HepG2 (cell line): Measurements from ENCODE around the gene GBGT1. TPM values are rescaled to one million over a fixed set of nuclear protein-coding genes. Genes with fewer than 3 reads are reported as not detected.

Experiments
- ATAC-seq: fragments of 200-7000 bp; cut with Tn5 transposase; 3 replicates; pipeline ENCODE4 v1.9.1; 2020; ENCODE audit warnings: mild to moderate bottlenecking, moderate library complexity
- BruUV-seq: library from RNA; stranded (reverse); fragments of 400-500 nt; replicated peaks from 2 replicates; lab custom pipeline; 2021; lab: Mats Ljungman, UMichigan
- CTCF ChIA-PET: fragments of 300-600 bp; formaldehyde crosslinking; extraction: SDS; loops from one replicate; lab custom pipeline; 2021; ENCODE audit warnings: low total read pairs, inconsistent platforms, low intra/inter-chr PET ratio; lab: Yijun Ruan, JAX
- POLR2A ChIA-PET: fragments of 350-600 bp; sonication (Branson Sonifier 250); formaldehyde crosslinking; loops from one replicate; lab custom pipeline; 2020; ENCODE audit warnings: antibody characterized with exemption, inconsistent platforms; lab: Yijun Ruan, JAX
- DNase-seq: peaks from one replicate; pipeline ENCODE4 v3.0.0-alpha.2; 2015; ENCODE audit warnings: low spot score
- FAIRE-seq: peaks from 3 replicates; lab custom pipeline; 2011; peaks lifted over from hg19 to GRCh38; lab: Jason Lieb, UNC
- H2AFZ ChIP-seq: one replicate; pipeline ENCODE4 v1.6.1; 2011; ENCODE audit warnings: low read length, inconsistent platforms
- H3K27ac ChIP-seq: fragments of 300-600 bp; 3 replicates; pipeline ENCODE4 v1.8.0; 2011; ENCODE audit warnings: mixed run types, mild to moderate bottlenecking, mixed read lengths, low read length, inconsistent platforms; ENCODE audit not compliant: insufficient read depth; ENCODE audit errors: extremely low read length
- H3K27me3 ChIP-seq, 2 experiments: fragments of 200-600 bp in 1 of 2; 2 replicates in 1 of 2; 3 replicates in 1 of 2; pipeline versions ENCODE4 v1.6.0 to v1.8.0; 2011; ENCODE audit warnings: low read length in 2 of 2, mild to moderate bottlenecking in 2 of 2, moderate library complexity in 2 of 2, inconsistent platforms in 1 of 2; ENCODE audit not compliant: insufficient read depth in 2 of 2, control insufficient read depth in 1 of 2
- H3K36me3 ChIP-seq, 2 experiments: fragments of 200-600 bp in 1 of 2; replicated peaks in 1 of 2; 2 replicates in 1 of 2; 3 replicates in 1 of 2; pipeline versions ENCODE4 v1.5.1 to v1.8.0; 2011; ENCODE audit warnings: low read length in 2 of 2, inconsistent platforms in 1 of 2; ENCODE audit not compliant: insufficient read depth in 2 of 2, control insufficient read depth in 1 of 2
- H3K4me1 ChIP-seq: 2 replicates; pipeline ENCODE4 v1.5.1; 2012; ENCODE audit warnings: low read length, inconsistent platforms; ENCODE audit not compliant: insufficient read depth
- H3K4me2 ChIP-seq: 2 replicates; pipeline ENCODE4 v1.6.0; 2011; ENCODE audit warnings: low read depth, low read length, inconsistent platforms
- H3K4me3 ChIP-seq, 3 experiments: fragments of 200-600 bp in 1 of 3; sonication (generic), shearing (Covaris generic) in 1 of 3; replicated peaks in 1 of 3; 2 replicates each; pipeline ENCODE4 v1.5.1; 2011 to 2016; ENCODE audit warnings: low read length in 3 of 3, inconsistent platforms in 2 of 3, low read depth in 2 of 3, mild to moderate bottlenecking in 2 of 3, control low read depth in 1 of 3, mixed read lengths in 1 of 3; ENCODE audit not compliant: insufficient read depth in 1 of 3
- H3K79me2 ChIP-seq: one replicate; pipeline ENCODE4 v1.6.1; 2011; ENCODE audit warnings: low read length, inconsistent platforms; ENCODE audit not compliant: insufficient read depth
- H3K9ac ChIP-seq: 2 replicates; pipeline ENCODE4 v1.6.0; 2011; ENCODE audit warnings: mild to moderate bottlenecking, low read depth, low read length, inconsistent platforms; ENCODE audit not compliant: insufficient read depth
- H3K9me3 ChIP-seq: 2 replicates; pipeline ENCODE4 v1.5.1; 2012; ENCODE audit warnings: mild to moderate bottlenecking, low read length
- H4K20me1 ChIP-seq: 2 replicates; pipeline ENCODE4 v1.6.0; 2011; ENCODE audit warnings: inconsistent platforms, mild to moderate bottlenecking, low read length, moderate library complexity; ENCODE audit not compliant: insufficient read depth
- AGO2 ChIP-seq: fragments of 200-400 bp; formaldehyde crosslinking; optimal IDR thresholded peaks from 2 replicates; pipeline ENCODE3; 2017; ENCODE audit warnings: mild to moderate bottlenecking, low read depth, low read length, moderate library complexity
- ATM ChIP-seq: fragments of 450-650 bp; IDR thresholded peaks from 2 replicates; pipeline ENCODE4 v1.7.1; 2017; ENCODE audit warnings: mild to moderate bottlenecking, borderline replicate concordance
- KMT2A ChIP-seq: sonication (generic); formaldehyde crosslinking; IDR thresholded peaks from 2 replicates; pipeline ENCODE4 v1.4.0; 2020; ENCODE audit warnings: missing genetic modification reagents
- RNF2 ChIP-seq: fragments of 450-650 bp; conservative IDR thresholded peaks from 2 replicates; pipeline ENCODE4 v1.6.1; 2016; ENCODE audit warnings: low read depth
- WIZ ChIP-seq: sonication (generic); formaldehyde crosslinking; IDR thresholded peaks from 2 replicates; pipeline ENCODE4 v1.5.1; 2020; ENCODE audit warnings: mild to moderate bottlenecking, missing genetic modification reagents
- ZNF17 ChIP-seq: sonication (generic); formaldehyde crosslinking; IDR thresholded peaks from 2 replicates; pipeline ENCODE4 v1.5.0; 2020; ENCODE audit warnings: mild to moderate bottlenecking, missing genetic modification reagents
- ZNF260 ChIP-seq: sonication (generic); formaldehyde crosslinking; IDR thresholded peaks from 2 replicates; pipeline ENCODE4 v1.4.0; 2020; ENCODE audit warnings: missing genetic modification reagents, low read depth, mild to moderate bottlenecking, borderline replicate concordance
- ZNF883 ChIP-seq: sonication (generic); formaldehyde crosslinking; IDR thresholded peaks from 2 replicates; pipeline ENCODE4 v1.5.1; 2020; ENCODE audit warnings: mild to moderate bottlenecking, missing genetic modification reagents; ENCODE audit errors: not compliant biosample characterization
- WGBS: methylation state at CpG from one replicate; pipeline ENCODE4 v1.1.6; 2017; ENCODE audit warnings: low lambda C conversion rate; 5-methylcytosine and 5-hydroxymethylcytosine counted together
- in situ Hi-C: cut with HindIII; loops from 2 replicates; pipeline ENCODE4 v1.10.0; 2017; ENCODE audit warnings: low pct_unique_long_range_greater_than_20kb; ENCODE audit not compliant: extremely low pct_ligation_motif_present
- intact Hi-C: fragments of 100-400 bp; cut with micrococcal nuclease; formaldehyde crosslinking; loops from one replicate; pipeline ENCODE4 v1.10.0; 2022; ENCODE audit not compliant: unreplicated experiment
- polyA plus RNA-seq, 8 experiments: library from polyadenylated mRNA; depleted of rRNA in 3 of 8; stranded (reverse) in 7 of 8; unstranded in 1 of 8; fragments of >200 nt; fragmentation: Illumina TruSeq in 4 of 8; extraction: Trizol in 4 of 8; gene quantifications; 2 replicates each; pipeline versions ENCODE4 v1.2.1 to v1.2.3, GENCODE V29; 2011 to 2016; ENCODE audit warnings: low read depth in 4 of 8, missing spikeins in 1 of 8, mixed read lengths in 1 of 8; ENCODE audit not compliant: insufficient read depth in 1 of 8
- total RNA-seq, 5 experiments: library from RNA; depleted of rRNA; stranded (reverse); fragments of >200 nt; fragmentation: Illumina TruSeq; extraction: Trizol; gene quantifications; 2 replicates each; pipeline ENCODE4 v1.2.3, GENCODE V29; 2016; ENCODE audit warnings: low read depth in 1 of 5

Gene GBGT1
- total and polyA plus RNA-seq, 2 of the 13 experiments (the other 11 are each of a cell fraction or from before 2014, with no cell fraction given): not detected

GRCh38 chr9:133104718-133105460, 58.8 kb downstream of the GBGT1 start:
- H3K36me3 ChIP-seq: peaks cover 29 to 62% of the 10 kb centered on the region in 2 experiments; a peak in 4 of 5 replicates
- no peak overlapping the region for H3K4me3 ChIP-seq
- ChIA-PET CTCF (interaction anchor here (5.1 kb wide), 1 partner anchor 42 kb away, joined by 70 read pairs; no protein-coding TSS in a partner anchor), POLR2A (no interaction called here)
- no peak overlapping the region for H3K27ac ChIP-seq
- no peaks in the 10 kb centered on the region for H3K9me3 ChIP-seq
- ATAC-seq (no peak), DNase-seq (no peak), FAIRE-seq (no peak)
- 90% methylated on average over 13 of the region's 15 CpGs for WGBS
- H4K20me1 ChIP-seq: peaks cover 6% of the 10 kb centered on the region; the same call in 1 of the 2 replicates
- H3K27me3 ChIP-seq: no peaks in the 10 kb centered on the region
- H3K9ac ChIP-seq: no peak overlapping the region
- no TSS peak for BruUV-seq
- no peak overlapping the region for H3K4me2 ChIP-seq
- TF ChIP-seq ZNF17 (CRISPR knock-in tag) (no peak), AGO2 (peak; percentile 7), ZNF260 (CRISPR knock-in tag) (no peak), WIZ (CRISPR knock-in tag) (no peak), ZNF883 (CRISPR knock-in tag) (no peak), ATM (no peak), RNF2 (no peak), KMT2A (CRISPR knock-in tag) (no peak)
- H2AFZ ChIP-seq: no peak overlapping the region
- intact Hi-C loops (no loop called here), in situ Hi-C loops (loop anchor here (5.0 kb wide), 1 partner anchor 42 kb away; no protein-coding TSS in a partner anchor)
- H3K4me1 ChIP-seq: no peaks in the 10 kb centered on the region
- H3K79me2 ChIP-seq: no peaks in the 10 kb centered on the region
